ENCODE measurements around the gene HAUS2. TPM values are rescaled to one million over a fixed set of nuclear protein-coding genes. Genes with fewer than 3 reads are reported as not detected.

Gene HAUS2
- 10.7 and 11.7 TPM in 2 replicates for total RNA-seq (2022)
- Bru-seq, nascent RNA, result percentile 61 among the genes with signal in this experiment
- BruChase-seq, experiment 1, labeled RNA remaining after a 6-hour chase, result percentile 69 among the genes with signal in this experiment
- percentile 69 among the genes with signal in this experiment for BruChase-seq, experiment 2, labeled RNA remaining after a 2-hour chase
- long read RNA-seq, partial matches to known transcripts, result 0 of 3 reads
- long read RNA-seq, other reads (novel, unspliced or antisense), result 1 of 3 reads

DNA sequence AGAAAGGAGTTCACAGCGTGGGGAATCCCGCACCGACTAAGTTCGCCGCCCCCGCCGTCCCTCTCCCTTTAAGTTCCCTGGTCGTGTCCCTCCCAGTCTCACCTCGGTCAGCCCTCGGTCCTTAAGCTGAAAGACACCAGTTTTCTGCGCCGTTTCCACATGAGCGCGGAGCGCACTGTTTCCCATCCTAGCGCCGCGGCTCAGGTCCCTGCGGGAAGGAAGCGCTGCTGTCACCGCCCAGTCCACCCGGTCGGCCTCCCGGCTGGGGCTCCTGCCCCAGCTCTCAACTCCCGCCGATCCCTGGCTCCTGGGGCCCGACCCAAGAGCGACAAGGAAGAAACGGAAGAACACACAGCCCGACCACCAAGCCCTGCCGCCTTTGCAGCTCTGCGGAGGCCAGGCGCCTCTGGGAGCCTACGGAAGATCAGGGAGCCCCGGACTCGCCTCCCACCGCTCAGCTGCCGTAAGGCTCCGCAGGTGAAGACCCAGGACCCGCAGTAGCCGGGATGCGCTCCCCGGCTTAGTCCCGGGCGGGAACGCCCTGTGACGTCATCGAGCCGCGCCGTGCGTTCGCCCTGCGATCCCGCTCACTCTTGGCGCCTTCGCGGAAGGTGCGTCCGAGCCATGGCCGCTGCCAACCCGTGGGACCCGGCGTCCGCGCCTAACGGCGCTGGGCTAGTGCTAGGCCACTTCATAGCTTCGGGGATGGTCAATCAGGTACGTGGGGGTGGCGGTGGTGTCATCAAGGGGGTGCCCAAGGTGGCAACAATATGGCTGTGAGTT is at the start of gene HAUS2, which contains the start of gene LRRC57:
Gene HAUS2 (plus strand): TSS at position 590 of the 783 bp plus-strand sequence. CDS start 35 bp downstream, at position 625.
Gene LRRC57 (minus strand): TSS at position 545 of the 783 bp plus-strand sequence. CDS start 359 bp downstream, at position 186.
- DNase-seq, result peak; percentile 82
- intact Hi-C loops (cut with micrococcal nuclease; ENCODE audit: unreplicated experiment), result no loop called here
- BruUV-seq (replicated peaks), result no TSS peak
- CTCF ChIA-PET, result no interaction called here
- Mint-ChIP-seq H3K4me3 (ENCODE audit: low read depth, unreplicated experiment) (peak within 1 kb of the TSS; percentile 93), H3K4me1 (ENCODE audit: low read depth, unreplicated experiment) (peaks cover 11% of the 10 kb centered on the region), H3K27ac (ENCODE audit: unreplicated experiment) (peak within 1 kb of the TSS; percentile 92), H3K36me3 (ENCODE audit: insufficient read depth, unreplicated experiment) (peaks cover 24% of the 10 kb centered on the region), H3K27me3 (ENCODE audit: unreplicated experiment) (no peaks in the 10 kb centered on the region), H3K9me3 (ENCODE audit: low read depth, unreplicated experiment) (no peaks in the 10 kb centered on the region)
- TF ChIP-seq, protein P1, sequence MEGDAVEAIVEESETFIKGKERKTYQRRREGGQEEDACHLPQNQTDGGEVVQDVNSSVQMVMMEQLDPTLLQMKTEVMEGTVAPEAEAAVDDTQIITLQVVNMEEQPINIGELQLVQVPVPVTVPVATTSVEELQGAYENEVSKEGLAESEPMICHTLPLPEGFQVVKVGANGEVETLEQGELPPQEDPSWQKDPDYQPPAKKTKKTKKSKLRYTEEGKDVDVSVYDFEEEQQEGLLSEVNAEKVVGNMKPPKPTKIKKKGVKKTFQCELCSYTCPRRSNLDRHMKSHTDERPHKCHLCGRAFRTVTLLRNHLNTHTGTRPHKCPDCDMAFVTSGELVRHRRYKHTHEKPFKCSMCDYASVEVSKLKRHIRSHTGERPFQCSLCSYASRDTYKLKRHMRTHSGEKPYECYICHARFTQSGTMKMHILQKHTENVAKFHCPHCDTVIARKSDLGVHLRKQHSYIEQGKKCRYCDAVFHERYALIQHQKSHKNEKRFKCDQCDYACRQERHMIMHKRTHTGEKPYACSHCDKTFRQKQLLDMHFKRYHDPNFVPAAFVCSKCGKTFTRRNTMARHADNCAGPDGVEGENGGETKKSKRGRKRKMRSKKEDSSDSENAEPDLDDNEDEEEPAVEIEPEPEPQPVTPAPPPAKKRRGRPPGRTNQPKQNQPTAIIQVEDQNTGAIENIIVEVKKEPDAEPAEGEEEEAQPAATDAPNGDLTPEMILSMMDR (IDR thresholded peaks at IDR 0.05; ENCODE audit: unreplicated experiment), result no peak

- H3K27me3 Mint-ChIP-seq (ENCODE audit: unreplicated experiment), result no peaks in the 10 kb centered on the region
- intact Hi-C loops (cut with micrococcal nuclease; ENCODE audit: unreplicated experiment), result no loop called here
- CTCF ChIA-PET, result interaction anchor here (0.5 to 0.6 kb wide), 2 partner anchors 22 to 1962 kb away, joined by 4 to 7 read pairs; no protein-coding TSS in a partner anchor
- no peaks in the 10 kb centered on the region for H3K9me3 Mint-ChIP-seq (ENCODE audit: low read depth, unreplicated experiment)
- no TSS peak for BruUV-seq (replicated peaks)
- no peak overlapping the region for H3K27ac Mint-ChIP-seq (ENCODE audit: unreplicated experiment)
- H3K4me3 Mint-ChIP-seq (ENCODE audit: low read depth, unreplicated experiment), result no peak overlapping the region
- no peaks in the 10 kb centered on the region for H3K4me1 Mint-ChIP-seq (ENCODE audit: low read depth, unreplicated experiment)
- peaks cover 21% of the 10 kb centered on the region for H3K36me3 Mint-ChIP-seq (ENCODE audit: insufficient read depth, unreplicated experiment)
- TF ChIP-seq, protein P1 (IDR thresholded peaks at IDR 0.05; ENCODE audit: unreplicated experiment), result no peak
- no peak for DNase-seq
These were observed 48.6 kb upstream of the HAUS2 start for GRCh38 chr15:42499858-42500609.

GRCh38 chr15:42502477-42502876 is 46.2 kb upstream of the HAUS2 start:
- no peak for DNase-seq
- Mint-ChIP-seq H3K36me3 (ENCODE audit: insufficient read depth, unreplicated experiment) (peaks cover 3% of the 10 kb centered on the region), H3K4me3 (ENCODE audit: low read depth, unreplicated experiment) (no peak overlapping the region), H3K4me1 (ENCODE audit: low read depth, unreplicated experiment) (no peaks in the 10 kb centered on the region), H3K27ac (ENCODE audit: unreplicated experiment) (no peak overlapping the region), H3K27me3 (ENCODE audit: unreplicated experiment) (no peaks in the 10 kb centered on the region), H3K9me3 (ENCODE audit: low read depth, unreplicated experiment) (no peaks in the 10 kb centered on the region)
- CTCF ChIA-PET, result interaction anchor here (0.7 kb wide), 1 partner anchor 1554 kb away, joined by 5 read pairs; no protein-coding TSS in a partner anchor
- BruUV-seq (replicated peaks), result no TSS peak
- intact Hi-C loops (cut with micrococcal nuclease; ENCODE audit: unreplicated experiment), result no loop called here
- TF ChIP-seq, protein P1 (IDR thresholded peaks at IDR 0.05; ENCODE audit: unreplicated experiment), result no peak

GRCh38 chr15:42503825-42504224 is 44.8 kb upstream of the HAUS2 start:
- TF ChIP-seq, protein P1 (IDR thresholded peaks at IDR 0.05; ENCODE audit: unreplicated experiment), result no peak
- H3K4me1 Mint-ChIP-seq (ENCODE audit: low read depth, unreplicated experiment), result no peaks in the 10 kb centered on the region
- H3K36me3 Mint-ChIP-seq (ENCODE audit: insufficient read depth, unreplicated experiment), result peaks cover 3% of the 10 kb centered on the region
- H3K4me3 Mint-ChIP-seq (ENCODE audit: low read depth, unreplicated experiment), result no peak overlapping the region
- H3K27ac Mint-ChIP-seq (ENCODE audit: unreplicated experiment), result no peak overlapping the region
- H3K9me3 Mint-ChIP-seq (ENCODE audit: low read depth, unreplicated experiment), result no peaks in the 10 kb centered on the region
- intact Hi-C loops (cut with micrococcal nuclease; ENCODE audit: unreplicated experiment), result loop anchor here (1.0 kb wide), 1 partner anchor 12 kb away; no protein-coding TSS in a partner anchor
- BruUV-seq (replicated peaks), result no TSS peak
- CTCF ChIA-PET, result no interaction called here
- no peaks in the 10 kb centered on the region for H3K27me3 Mint-ChIP-seq (ENCODE audit: unreplicated experiment)
- DNase-seq, result no peak
